ENCODE measurements around the gene C2CD4D. TPM values are rescaled to one million over a fixed set of nuclear protein-coding genes. Genes with fewer than 3 reads are reported as not detected.
"Not testable (repeated sequence)": the region's sequence is repeated elsewhere in the genome, so short reads cannot be mapped to it uniquely, and the experiment has no call there.

C2CD4D gene
- total RNA-seq, 1 donor from 2014 or later: 1.2 TPM

DNA sequence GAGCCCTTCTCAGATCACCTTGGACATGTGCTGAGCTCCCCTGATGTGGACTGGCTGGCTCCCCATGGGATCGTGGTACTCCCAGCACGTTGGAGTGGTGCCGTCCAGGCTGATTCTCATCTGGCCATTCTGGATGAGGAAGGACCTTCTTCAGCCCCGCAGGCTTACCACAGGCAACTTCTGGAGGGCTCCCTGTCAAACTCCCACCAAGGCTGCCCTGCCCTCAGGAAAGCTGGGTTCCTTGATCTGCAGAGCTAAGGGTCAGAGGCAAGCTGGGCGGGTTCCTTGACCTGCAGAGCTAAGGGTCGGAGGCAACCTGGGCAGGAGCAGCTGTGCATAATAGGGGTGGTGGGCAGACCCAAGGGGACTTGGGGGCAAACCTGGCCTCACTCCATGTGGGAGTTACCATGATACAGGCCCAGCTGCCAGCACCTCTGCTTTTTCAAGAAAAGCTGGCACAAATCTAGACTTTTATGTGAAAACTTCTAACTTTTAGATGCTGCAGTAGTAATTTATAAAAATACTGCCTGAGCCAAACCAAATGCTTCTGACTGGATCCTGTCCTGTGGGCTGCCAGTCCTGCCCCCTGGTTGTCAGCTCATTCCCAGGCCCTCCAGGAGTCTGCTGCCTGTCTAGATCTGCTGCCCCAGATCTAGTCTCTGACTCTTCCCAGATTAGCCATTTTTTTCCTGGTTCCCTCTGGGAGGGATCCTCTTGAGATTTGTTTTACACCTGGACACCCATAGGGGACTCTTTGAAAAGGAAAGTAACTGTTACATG lies 19.5 kb upstream of the C2CD4D start:
- DNase-seq (ENCODE audit: low spot score): no peak

- no peak for DNase-seq (ENCODE audit: low spot score)
Measured at GRCh38 chr1:151858030-151858746, 18.6 kb upstream of the C2CD4D start.

GRCh38 chr1:151855933-151856332 lies 16.3 kb upstream of the C2CD4D start:
- no peak for DNase-seq (ENCODE audit: low spot score)

DNA sequence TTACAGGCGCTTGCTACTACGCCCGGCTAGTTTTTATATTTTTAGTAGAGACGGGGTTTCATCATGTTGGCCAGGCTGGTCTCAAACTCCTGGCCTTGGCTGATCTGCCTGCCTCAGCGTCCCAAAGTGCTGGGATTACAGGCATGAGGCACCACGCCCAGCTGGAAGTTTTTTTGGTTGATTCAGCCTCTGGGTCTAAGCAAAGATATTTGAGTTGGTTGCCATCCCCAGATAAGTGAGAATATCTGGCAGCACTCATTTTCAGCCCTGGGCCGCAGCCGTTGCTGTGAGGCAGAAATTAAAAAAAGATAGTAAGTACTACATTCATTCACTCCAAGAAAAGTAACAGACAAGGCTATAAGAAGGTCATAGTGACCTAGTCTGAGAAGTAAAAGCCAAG lies 15.9 kb upstream of the C2CD4D start:
- DNase-seq (ENCODE audit: low spot score): not testable (repeated sequence)

DNA sequence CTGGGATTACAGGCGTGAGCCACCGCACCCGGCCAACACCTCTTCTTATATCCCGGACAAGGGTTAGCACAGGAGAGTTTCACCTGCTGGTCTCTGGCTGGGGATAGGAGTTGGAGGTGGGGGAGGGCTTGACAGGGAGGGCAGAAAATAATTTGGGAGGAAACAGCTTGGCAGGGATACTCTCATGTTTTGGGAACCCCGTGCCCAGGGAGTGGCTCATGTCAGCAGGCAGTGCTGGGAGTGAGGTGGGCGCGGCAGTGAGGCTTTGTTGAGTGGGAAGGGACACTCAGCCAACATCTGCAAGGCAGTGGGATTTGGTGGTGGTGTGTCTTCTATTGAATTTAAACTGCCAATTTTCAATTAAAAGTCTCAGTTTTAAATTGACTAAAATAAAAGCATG lies 15.0 kb upstream of the C2CD4D start:
- DNase-seq (ENCODE audit: low spot score): no peak

GRCh38 chr1:151853411-151853943 lies 13.9 kb upstream of the C2CD4D start, which contains the start of gene THEM5:
THEM5 (minus strand) TSS chr1:151853712; CDS start chr1:151853565, 147 bp downstream.
- no peak for DNase-seq (ENCODE audit: low spot score)

- no peak for DNase-seq (ENCODE audit: low spot score)
Measured at GRCh38 chr1:151852733-151853132, 13.1 kb upstream of the C2CD4D start.

GRCh38 chr1:151851886-151852285 lies 12.3 kb upstream of the C2CD4D start:
- DNase-seq (ENCODE audit: low spot score): no peak

- no peak for DNase-seq (ENCODE audit: low spot score)
Measured at GRCh38 chr1:151849871-151850270, 10.3 kb upstream of the C2CD4D start.

GRCh38 chr1:151849126-151849525 lies 9.5 kb upstream of the C2CD4D start:
- DNase-seq (ENCODE audit: low spot score): no peak

GRCh38 chr1:151847867-151848596 lies 8.4 kb upstream of the C2CD4D start:
- DNase-seq (ENCODE audit: low spot score): no peak

DNA sequence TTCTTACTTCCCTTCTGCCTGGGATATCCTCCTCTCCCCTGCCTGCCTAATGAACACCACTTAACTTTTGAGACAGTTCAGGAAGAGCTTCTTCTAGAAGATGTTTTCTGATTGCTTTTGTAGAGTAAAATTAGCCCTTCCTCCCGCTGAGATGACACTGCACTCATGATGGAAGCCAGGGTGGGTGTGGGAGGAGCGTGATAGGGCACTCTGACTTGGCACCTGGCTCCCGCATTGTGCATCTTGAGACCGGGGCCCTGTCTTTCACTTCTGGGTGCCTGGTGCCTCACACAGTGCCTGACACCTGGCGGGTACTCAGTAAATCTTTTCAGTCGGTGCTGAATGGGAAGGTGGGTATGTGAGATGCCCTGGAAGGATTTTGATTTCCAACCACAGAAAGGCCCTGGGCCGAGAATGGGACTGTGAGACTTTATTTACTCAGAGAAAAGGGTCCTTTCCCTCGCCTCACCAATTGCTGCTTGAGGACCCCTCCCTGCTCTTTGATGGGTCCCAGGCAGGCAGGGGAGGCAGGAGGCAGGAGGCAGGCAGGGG lies 7.1 kb upstream of the C2CD4D start:
- DNase-seq (ENCODE audit: low spot score): no peak

DNA sequence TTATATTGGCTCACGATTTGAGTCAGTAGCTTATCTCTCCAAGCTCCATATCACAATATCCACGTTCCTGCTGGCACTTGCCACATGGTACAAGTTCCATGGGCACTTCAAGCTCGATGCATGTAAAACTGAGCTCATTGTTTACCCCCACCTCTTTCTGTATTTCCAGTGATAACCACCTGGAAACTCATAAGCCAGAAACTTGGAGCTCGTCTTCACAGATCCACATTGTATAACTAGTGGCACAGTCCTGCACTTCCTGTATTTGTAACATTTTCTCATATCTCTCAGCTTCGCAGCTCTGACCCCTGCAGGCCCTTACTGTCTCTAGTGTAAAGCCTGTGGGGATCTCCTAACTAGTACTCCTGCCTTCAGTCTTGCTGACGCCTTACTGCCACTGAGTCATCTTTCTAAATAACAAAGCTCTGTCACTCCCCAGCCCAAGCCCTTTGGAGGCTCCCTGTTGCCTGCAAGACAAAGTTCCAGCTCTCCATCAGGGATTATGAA lies 6.5 kb upstream of the C2CD4D start:
- DNase-seq (ENCODE audit: low spot score): no peak

- DNase-seq (ENCODE audit: low spot score): no peak
Measured at GRCh38 chr1:151843398-151843797, 3.8 kb upstream of the C2CD4D start.

- DNase-seq (ENCODE audit: low spot score): no peak
Measured at GRCh38 chr1:151841141-151841540, 1.5 kb upstream of the C2CD4D start.

DNA sequence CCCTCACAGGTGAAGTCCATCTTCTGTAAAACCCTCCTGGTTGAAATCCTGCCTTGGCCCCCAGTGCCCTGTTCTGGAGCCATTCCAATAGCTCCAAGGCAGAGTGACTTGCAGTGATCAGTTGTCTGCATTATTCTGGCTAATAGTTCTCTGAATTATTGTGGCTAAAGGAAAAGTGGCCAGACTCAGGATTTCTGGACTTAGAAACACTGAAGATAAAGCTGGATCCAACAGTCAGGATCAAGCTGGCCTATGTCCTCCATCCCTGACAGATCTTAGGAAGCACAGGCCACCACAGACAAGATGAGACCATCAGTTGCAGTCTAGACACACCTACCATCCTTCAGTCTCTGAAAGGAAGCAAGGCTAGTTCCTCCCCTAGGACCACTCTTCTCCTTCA lies 801 bp upstream of the C2CD4D start:
- no peak for DNase-seq (ENCODE audit: low spot score)

DNA sequence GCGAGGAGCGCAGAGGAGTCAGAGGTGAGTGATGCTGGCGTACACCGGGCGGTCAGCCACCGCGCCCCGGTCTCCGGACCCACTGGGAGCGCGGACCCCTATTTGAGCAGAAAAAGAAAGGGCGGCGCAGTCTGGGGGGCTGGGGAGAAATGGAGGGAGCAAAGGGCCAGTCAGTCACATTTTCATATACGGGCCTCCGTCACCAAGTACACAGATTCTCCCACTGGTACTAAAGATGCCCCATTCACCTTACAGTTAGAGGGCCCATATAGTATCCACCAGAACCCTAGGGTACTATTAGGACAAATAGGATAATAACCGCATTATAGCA lies 573 bp downstream of the C2CD4D start:
- no peak for DNase-seq (ENCODE audit: low spot score)

DNA sequence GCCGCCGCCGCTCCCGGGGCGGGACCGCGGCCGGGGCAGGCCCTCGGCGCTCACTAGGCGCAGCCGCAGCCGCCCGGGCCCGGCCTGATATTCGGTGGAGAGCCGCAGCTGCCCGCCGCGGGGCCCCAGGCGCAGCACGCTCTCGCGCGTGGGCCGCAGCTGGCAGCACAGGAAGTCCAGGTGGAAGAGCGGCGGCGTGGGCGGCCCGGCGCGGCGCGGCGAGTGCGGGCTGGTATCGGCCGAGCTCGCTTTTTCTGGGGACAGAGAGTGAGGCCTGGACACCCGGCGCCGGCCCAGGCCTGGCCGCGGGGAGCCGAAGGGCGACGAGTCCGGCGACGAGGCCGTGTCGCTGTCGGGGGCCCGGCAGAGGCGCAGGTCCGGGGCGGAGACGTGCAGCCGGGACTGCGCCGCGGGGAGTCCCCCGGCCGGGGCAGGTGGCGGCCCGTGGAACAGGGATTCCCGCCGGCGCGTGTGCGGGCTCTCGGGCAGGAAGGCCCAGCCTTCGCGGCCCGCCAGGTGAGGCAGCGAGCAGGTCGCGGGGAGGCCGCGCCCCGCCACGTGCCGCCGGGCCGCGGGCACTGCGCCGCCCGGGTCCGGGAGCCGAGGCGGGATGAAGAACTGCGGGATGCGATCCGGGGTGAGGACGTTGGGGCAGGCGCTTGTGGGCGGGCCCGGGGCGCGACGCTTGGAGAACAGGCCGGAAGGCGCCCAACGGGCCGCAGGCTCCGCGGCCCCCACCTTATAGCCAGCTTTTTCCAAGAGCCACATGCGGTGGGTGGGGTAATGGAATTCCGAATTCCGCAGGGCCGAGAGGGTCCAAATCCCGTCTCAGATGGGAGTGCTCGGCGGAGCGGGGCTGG lies 1.2 kb downstream of the C2CD4D start:
- DNase-seq (ENCODE audit: low spot score): no peak

DNA sequence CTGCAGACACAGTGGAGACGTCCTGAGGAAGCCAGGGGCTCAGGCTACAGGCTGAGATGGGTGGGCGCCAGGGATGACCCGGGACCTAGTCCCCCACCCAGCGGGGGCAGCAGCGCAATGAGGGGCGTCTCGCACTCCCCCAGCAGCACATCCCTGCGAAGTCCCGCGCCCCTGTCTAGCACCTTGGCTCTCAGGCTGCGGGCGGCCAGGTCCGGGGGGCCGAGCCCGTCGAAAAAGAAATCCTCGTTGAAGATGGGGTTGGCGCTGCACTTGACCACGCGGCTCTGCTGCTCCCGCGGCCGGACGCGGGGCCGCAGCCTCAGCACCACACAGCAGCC lies 1.8 kb downstream of the C2CD4D start:
- no peak for DNase-seq (ENCODE audit: low spot score)

GRCh38 chr1:151837197-151837596 lies 2.4 kb downstream of the C2CD4D start:
- DNase-seq (ENCODE audit: low spot score): no peak

GRCh38 chr1:151835596-151835995 lies 4.0 kb downstream of the C2CD4D start:
- DNase-seq (ENCODE audit: low spot score): no peak
